Measurements from ENCODE around the gene SHROOM3.

Gene SHROOM3

GRCh38 chr4:76663824-76664223, 228.8 kb downstream of the SHROOM3 start:
- no peak for DNase-seq (ENCODE audit: low spot score)

GRCh38 chr4:76665153-76665552, 230.1 kb downstream of the SHROOM3 start:
- DNase-seq (ENCODE audit: low spot score): no peak

- no peak for DNase-seq (ENCODE audit: low spot score)
Measured at GRCh38 chr4:76665721-76666120, 230.7 kb downstream of the SHROOM3 start.

- DNase-seq (ENCODE audit: low spot score): no peak
Measured at GRCh38 chr4:76666944-76667532, 232.0 kb downstream of the SHROOM3 start.

- DNase-seq (ENCODE audit: low spot score): no peak
Measured at GRCh38 chr4:76670631-76671030, 235.6 kb downstream of the SHROOM3 start.

GRCh38 chr4:76673362-76673761, 238.3 kb downstream of the SHROOM3 start:
- no peak for DNase-seq (ENCODE audit: low spot score)

GRCh38 chr4:76674983-76675382, 240.0 kb downstream of the SHROOM3 start:
- no peak for DNase-seq (ENCODE audit: low spot score)

- DNase-seq (ENCODE audit: low spot score): no peak
Measured at GRCh38 chr4:76677571-76678326, 242.7 kb downstream of the SHROOM3 start.

- DNase-seq (ENCODE audit: low spot score): no peak
Measured at GRCh38 chr4:76679691-76680090, 244.7 kb downstream of the SHROOM3 start.

GRCh38 chr4:76680952-76681351, 245.9 kb downstream of the SHROOM3 start:
- DNase-seq (ENCODE audit: low spot score): no peak

- DNase-seq (ENCODE audit: low spot score): no peak
Measured at GRCh38 chr4:76681996-76682395, 247.0 kb downstream of the SHROOM3 start.

GRCh38 chr4:76683144-76683543, 248.1 kb downstream of the SHROOM3 start:
- DNase-seq (ENCODE audit: low spot score): no peak

GRCh38 chr4:76687746-76688448, 252.9 kb downstream of the SHROOM3 start:
- DNase-seq (ENCODE audit: low spot score): no peak

GRCh38 chr4:76688619-76689144, 253.7 kb downstream of the SHROOM3 start:
- DNase-seq (ENCODE audit: low spot score): no peak

GRCh38 chr4:76689145-76689817, 254.3 kb downstream of the SHROOM3 start:
- DNase-seq (ENCODE audit: low spot score): peak; percentile 68

GRCh38 chr4:76690011-76690905, 255.2 kb downstream of the SHROOM3 start:
- DNase-seq (ENCODE audit: low spot score): peak; percentile 40

- DNase-seq (ENCODE audit: low spot score): no peak
Measured at GRCh38 chr4:76690906-76691275, 255.9 kb downstream of the SHROOM3 start.

- no peak for DNase-seq (ENCODE audit: low spot score)
Measured at GRCh38 chr4:76691807-76692582, 257.0 kb downstream of the SHROOM3 start.

- DNase-seq (ENCODE audit: low spot score): no peak
Measured at GRCh38 chr4:76692761-76693160, 257.7 kb downstream of the SHROOM3 start.

- DNase-seq (ENCODE audit: low spot score): no peak
Measured at GRCh38 chr4:76694056-76694455, 259.0 kb downstream of the SHROOM3 start.

- peak; percentile 35 for DNase-seq (ENCODE audit: low spot score)
Measured at GRCh38 chr4:76696109-76696508, 261.1 kb downstream of the SHROOM3 start.
